ENCODE results near the gene ENPP1. TPM values are rescaled to one million over a fixed set of nuclear protein-coding genes. Genes with fewer than 3 reads are reported as not detected.
"Not testable (repeated sequence)": the region's sequence is repeated elsewhere in the genome, so short reads cannot be mapped to it uniquely, and the experiment has no call there.

Gene ENPP1
- total and polyA plus RNA-seq, 2 donors (not counting 1 experiment from before 2014, with no cell fraction given), result 0.13 to 0.42 TPM

GRCh38 chr6:131908787-131909186 lies 101.0 kb downstream of the ENPP1 start:
- CTCF ChIA-PET, result interaction anchor here (1.6 to 6.2 kb wide), 6 partner anchors 7 to 213 kb away, joined by 5 to 72 read pairs (median 9); no protein-coding TSS in a partner anchor
- H4K20me1 ChIP-seq (ENCODE audit: control insufficient read depth, insufficient read depth, low read length, poor library complexity, severe bottlenecking); H3K4me2 ChIP-seq (replicated peaks; ENCODE audit: low read depth, low read length, poor library complexity, severe bottlenecking); H3K9me3 Mint-ChIP-seq (ENCODE audit: insufficient read depth); H3K36me3 ChIP-seq (replicated peaks in 1 of 2; ENCODE audit: control extremely low read depth in 1 of 2, control insufficient read depth in 1 of 2, extremely low read depth in 1 of 2, insufficient read depth in 2 of 2, low read length in 1 of 2); H3K4me3 Mint-ChIP-seq; POLR2A ChIA-PET; H2AFZ ChIP-seq (ENCODE audit: insufficient read depth, low read depth, low read length, poor library complexity, severe bottlenecking); H3K27ac ChIP-seq (ENCODE audit: low read length in 2 of 2); H3K79me2 ChIP-seq (ENCODE audit: control insufficient read depth, insufficient read depth, low read length); H3K27ac Mint-ChIP-seq; DNase-seq; H3K9ac ChIP-seq (ENCODE audit: low read length); H3K4me3 ChIP-seq (ENCODE audit: control extremely low read depth in 1 of 5, extremely low read depth in 1 of 5, insufficient read depth in 1 of 5, low read depth in 2 of 5, low read length in 4 of 5); ATAC-seq (ENCODE audit: low read depth); H3K4me1 Mint-ChIP-seq; H3K9me3 ChIP-seq (ENCODE audit: control extremely low read depth in 1 of 3, control insufficient read depth in 2 of 3, insufficient read depth in 1 of 3, low read length in 2 of 3); H3K4me1 ChIP-seq (ENCODE audit: control insufficient read depth in 2 of 2, insufficient read depth in 2 of 2, low read length in 2 of 2); intact Hi-C loops (cut with micrococcal nuclease): not testable (repeated sequence)
- peaks cover 35% of the 10 kb centered on the region for H3K27me3 Mint-ChIP-seq
- peaks cover 0 to 12% (median 3%) of the 10 kb centered on the region in 4 experiments for H3K27me3 ChIP-seq (replicated peaks in 1 of 4; ENCODE audit: control extremely low read depth in 1 of 4, control insufficient read depth in 3 of 4, insufficient read depth in 4 of 4, low read length in 3 of 4)
- WGBS (ENCODE audit: insufficient coverage), result no CpG with 5 or more reads among the region's 3 CpGs

GRCh38 chr6:131909408-131910218 lies 101.8 kb downstream of the ENPP1 start:
- H3K9me3 Mint-ChIP-seq (ENCODE audit: insufficient read depth), result no peaks in the 10 kb centered on the region
- no peaks in the 10 kb centered on the region for H3K9me3 ChIP-seq (ENCODE audit: control extremely low read depth in 1 of 3, control insufficient read depth in 2 of 3, insufficient read depth in 1 of 3, low read length in 2 of 3)
- H3K27ac ChIP-seq (ENCODE audit: low read length in 2 of 2), result no peak overlapping the region
- no peak overlapping the region for H3K27ac Mint-ChIP-seq
- no peak overlapping the region for H3K4me3 ChIP-seq (ENCODE audit: control extremely low read depth in 1 of 5, extremely low read depth in 1 of 5, insufficient read depth in 1 of 5, low read depth in 2 of 5, low read length in 4 of 5)
- TF ChIP-seq, protein P1, sequence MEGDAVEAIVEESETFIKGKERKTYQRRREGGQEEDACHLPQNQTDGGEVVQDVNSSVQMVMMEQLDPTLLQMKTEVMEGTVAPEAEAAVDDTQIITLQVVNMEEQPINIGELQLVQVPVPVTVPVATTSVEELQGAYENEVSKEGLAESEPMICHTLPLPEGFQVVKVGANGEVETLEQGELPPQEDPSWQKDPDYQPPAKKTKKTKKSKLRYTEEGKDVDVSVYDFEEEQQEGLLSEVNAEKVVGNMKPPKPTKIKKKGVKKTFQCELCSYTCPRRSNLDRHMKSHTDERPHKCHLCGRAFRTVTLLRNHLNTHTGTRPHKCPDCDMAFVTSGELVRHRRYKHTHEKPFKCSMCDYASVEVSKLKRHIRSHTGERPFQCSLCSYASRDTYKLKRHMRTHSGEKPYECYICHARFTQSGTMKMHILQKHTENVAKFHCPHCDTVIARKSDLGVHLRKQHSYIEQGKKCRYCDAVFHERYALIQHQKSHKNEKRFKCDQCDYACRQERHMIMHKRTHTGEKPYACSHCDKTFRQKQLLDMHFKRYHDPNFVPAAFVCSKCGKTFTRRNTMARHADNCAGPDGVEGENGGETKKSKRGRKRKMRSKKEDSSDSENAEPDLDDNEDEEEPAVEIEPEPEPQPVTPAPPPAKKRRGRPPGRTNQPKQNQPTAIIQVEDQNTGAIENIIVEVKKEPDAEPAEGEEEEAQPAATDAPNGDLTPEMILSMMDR (IDR thresholded peaks at IDR 0.05), result peak; percentile 98
- TF ChIP-seq EZH2 (IDR thresholded peaks at IDR 0.05; ENCODE audit: borderline replicate concordance, insufficient read depth, low read depth, low read length, poor library complexity, severe bottlenecking), result no peak
- intact Hi-C loops (cut with micrococcal nuclease), result loop anchor here (1.0 to 10.0 kb wide), 3 partner anchors 215 to 905 kb away; partner anchors contain the start of gene RPS12
- peaks cover 0 to 5% of the 10 kb centered on the region in 2 donors for H3K4me1 ChIP-seq (ENCODE audit: control insufficient read depth in 2 of 2, insufficient read depth in 2 of 2, low read length in 2 of 2)
- H4K20me1 ChIP-seq (ENCODE audit: control insufficient read depth, insufficient read depth, low read length, poor library complexity, severe bottlenecking), result no peaks in the 10 kb centered on the region
- POLR2A ChIA-PET, result no interaction called here
- H3K27me3 ChIP-seq (replicated peaks in 1 of 4; ENCODE audit: control extremely low read depth in 1 of 4, control insufficient read depth in 3 of 4, insufficient read depth in 4 of 4, low read length in 3 of 4), result peaks cover 0 to 13% (median 5%) of the 10 kb centered on the region in 4 experiments
- no peak overlapping the region for H3K9ac ChIP-seq (ENCODE audit: low read length)
- H3K4me1 Mint-ChIP-seq, result peaks cover 6% of the 10 kb centered on the region
- peaks cover 33% of the 10 kb centered on the region for H3K27me3 Mint-ChIP-seq
- WGBS (ENCODE audit: insufficient coverage), result 100% methylated on average over 1 of the region's 4 CpGs
- peak overlapping the region; percentile 20 for H3K4me2 ChIP-seq (replicated peaks; ENCODE audit: low read depth, low read length, poor library complexity, severe bottlenecking)
- no peaks in the 10 kb centered on the region for H3K36me3 ChIP-seq (replicated peaks in 1 of 2; ENCODE audit: control extremely low read depth in 1 of 2, control insufficient read depth in 1 of 2, extremely low read depth in 1 of 2, insufficient read depth in 2 of 2, low read length in 1 of 2)
- peak; percentile 79 for DNase-seq
- H3K79me2 ChIP-seq (ENCODE audit: control insufficient read depth, insufficient read depth, low read length), result no peaks in the 10 kb centered on the region
- H2AFZ ChIP-seq (ENCODE audit: insufficient read depth, low read depth, low read length, poor library complexity, severe bottlenecking), result no peak overlapping the region
- H3K4me3 Mint-ChIP-seq, result no peak overlapping the region
- CTCF ChIA-PET, result interaction anchor here (0.6 to 6.2 kb wide), 19 partner anchors 8 to 1024 kb away, joined by 3 to 72 read pairs (median 4); partner anchors contain the start of gene MED23
- ATAC-seq (ENCODE audit: low read depth), result peak; percentile 94
